Parathyroid adenoma (tissue), 2 donors: ENCODE data around the gene PIK3C3.

Experiments used
- H2AFZ ChIP-seq: fragments of 300-600 bp; sonication (generic); one replicate; pipeline ENCODE4 v1.7.0; 2017; ENCODE audit warnings: antibody characterized with exemption, mild to moderate bottlenecking
- H3K27ac ChIP-seq: fragments of 300-600 bp; sonication (generic); one replicate; pipeline ENCODE4 v1.7.0; 2017
- H3K27me3 ChIP-seq: fragments of 300-600 bp; sonication (generic); one replicate; pipeline ENCODE4 v1.7.0; 2017; ENCODE audit warnings: low read length; ENCODE audit not compliant: control insufficient read depth, insufficient read depth
- H3K36me3 ChIP-seq: fragments of 300-600 bp; sonication (generic); one replicate; pipeline ENCODE4 v1.7.0; 2017; ENCODE audit warnings: low read length; ENCODE audit not compliant: control insufficient read depth, insufficient read depth
- H3K4me1 ChIP-seq: fragments of 300-600 bp; sonication (generic); one replicate; pipeline ENCODE4 v1.7.0; 2017; ENCODE audit warnings: control low read depth
- H3K4me2 ChIP-seq: fragments of 300-600 bp; sonication (generic); one replicate; pipeline ENCODE4 v1.7.0; 2017; ENCODE audit warnings: low read length
- H3K4me3 ChIP-seq: fragments of 300-600 bp; sonication (generic); one replicate; pipeline ENCODE4 v1.7.0; 2017; ENCODE audit warnings: low read depth, low read length
- H3K79me2 ChIP-seq: fragments of 300-600 bp; sonication (generic); one replicate; pipeline ENCODE4 v1.7.0; 2017; ENCODE audit warnings: control low read depth
- H3K9ac ChIP-seq: fragments of 300-600 bp; sonication (generic); one replicate; pipeline ENCODE4 v1.7.0; 2017; ENCODE audit warnings: mild to moderate bottlenecking
- H3K9me3 ChIP-seq: fragments of 300-600 bp; sonication (generic); one replicate; pipeline ENCODE4 v1.7.0; 2017; ENCODE audit warnings: low read length; ENCODE audit not compliant: control insufficient read depth
- TF ChIP-seq, protein P1 (sequence below): fragments of 300-600 bp; sonication (generic); IDR thresholded peaks from one replicate; pipeline ENCODE4 v1.7.0; 2017; ENCODE audit warnings: antibody characterized with exemption, mild to moderate bottlenecking
- donor health status: primary hyperparathyroidism.

PIK3C3 gene

DNA sequence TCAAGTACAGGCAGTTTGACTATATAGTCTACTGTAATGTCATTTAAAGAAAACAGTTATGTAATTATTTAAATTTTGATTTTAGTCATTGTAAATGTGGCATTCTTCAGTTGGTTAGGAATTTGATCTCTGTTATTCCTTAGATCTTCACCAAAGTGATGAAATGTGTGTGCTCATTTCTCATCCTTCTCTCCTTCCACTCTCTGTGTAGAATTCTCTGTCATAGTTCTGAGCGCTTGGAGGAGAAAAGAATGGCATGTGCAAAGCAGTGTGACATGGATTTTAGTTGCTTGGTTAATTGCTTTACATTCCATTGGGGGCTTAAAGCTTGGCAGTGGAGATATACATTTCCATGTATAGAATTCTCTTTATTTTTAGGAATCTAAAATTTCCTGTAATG lies 14.8 kb downstream of the PIK3C3 start:
- Histone ChIP-seq H3K4me1 (no peaks in the 10 kb centered on the region), H3K9ac (no peak overlapping the region), H3K27me3 (no peaks in the 10 kb centered on the region), H3K4me2 (no peak overlapping the region), H3K79me2 (peaks cover 11% of the 10 kb centered on the region), H2AFZ (no peak overlapping the region), H3K27ac (no peak overlapping the region), H3K36me3 (no peaks in the 10 kb centered on the region), H3K9me3 (no peaks in the 10 kb centered on the region), H3K4me3 (no peak overlapping the region)
- TF ChIP-seq, protein P1, sequence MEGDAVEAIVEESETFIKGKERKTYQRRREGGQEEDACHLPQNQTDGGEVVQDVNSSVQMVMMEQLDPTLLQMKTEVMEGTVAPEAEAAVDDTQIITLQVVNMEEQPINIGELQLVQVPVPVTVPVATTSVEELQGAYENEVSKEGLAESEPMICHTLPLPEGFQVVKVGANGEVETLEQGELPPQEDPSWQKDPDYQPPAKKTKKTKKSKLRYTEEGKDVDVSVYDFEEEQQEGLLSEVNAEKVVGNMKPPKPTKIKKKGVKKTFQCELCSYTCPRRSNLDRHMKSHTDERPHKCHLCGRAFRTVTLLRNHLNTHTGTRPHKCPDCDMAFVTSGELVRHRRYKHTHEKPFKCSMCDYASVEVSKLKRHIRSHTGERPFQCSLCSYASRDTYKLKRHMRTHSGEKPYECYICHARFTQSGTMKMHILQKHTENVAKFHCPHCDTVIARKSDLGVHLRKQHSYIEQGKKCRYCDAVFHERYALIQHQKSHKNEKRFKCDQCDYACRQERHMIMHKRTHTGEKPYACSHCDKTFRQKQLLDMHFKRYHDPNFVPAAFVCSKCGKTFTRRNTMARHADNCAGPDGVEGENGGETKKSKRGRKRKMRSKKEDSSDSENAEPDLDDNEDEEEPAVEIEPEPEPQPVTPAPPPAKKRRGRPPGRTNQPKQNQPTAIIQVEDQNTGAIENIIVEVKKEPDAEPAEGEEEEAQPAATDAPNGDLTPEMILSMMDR: no peak

DNA sequence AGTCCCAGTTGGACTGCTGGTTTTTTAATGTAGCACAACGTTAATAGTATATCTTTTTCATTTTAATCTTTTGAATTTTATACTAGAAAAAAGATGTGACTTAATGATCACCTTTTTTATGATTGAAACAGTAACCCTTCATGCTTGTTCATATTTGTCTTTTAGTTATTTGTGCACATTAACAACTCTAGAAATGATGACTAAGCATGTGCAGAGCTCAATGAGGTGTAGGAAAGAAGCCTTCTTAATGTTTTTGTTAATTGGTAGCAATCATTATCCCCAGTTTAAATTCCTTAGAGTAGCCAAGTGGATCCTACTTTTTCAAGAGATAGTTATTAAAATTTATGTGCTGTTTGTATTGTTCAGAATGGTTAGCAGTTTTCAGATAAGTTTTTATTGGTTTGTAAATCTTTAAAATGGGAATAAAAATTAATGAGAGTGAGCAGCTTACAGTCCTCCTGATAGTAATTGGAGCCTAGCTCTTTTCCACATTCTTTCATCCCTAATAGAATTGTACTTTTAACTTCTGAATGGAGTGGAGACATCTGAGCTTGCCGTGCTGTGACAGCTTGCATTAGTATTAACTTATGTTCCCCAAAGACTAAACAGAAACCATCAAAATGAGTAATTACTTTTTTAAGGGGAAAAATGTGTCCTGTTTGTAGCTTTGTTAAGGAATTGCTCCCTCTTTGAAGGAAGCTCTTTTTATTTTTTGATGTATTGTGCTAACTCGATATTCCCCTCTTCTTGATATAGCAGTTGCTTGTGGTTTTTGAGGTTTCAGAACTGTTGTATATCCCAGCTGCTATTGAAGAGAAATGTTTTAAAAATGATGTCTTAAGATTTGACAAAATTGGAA lies 17.3 kb downstream of the PIK3C3 start:
- TF ChIP-seq, protein P1: no peak
- no peak overlapping the region for H3K4me2 ChIP-seq
- no peak overlapping the region for H3K4me3 ChIP-seq
- no peaks in the 10 kb centered on the region for H3K36me3 ChIP-seq
- no peaks in the 10 kb centered on the region for H3K4me1 ChIP-seq
- no peak overlapping the region for H3K9ac ChIP-seq
- H3K27me3 ChIP-seq: no peaks in the 10 kb centered on the region
- no peaks in the 10 kb centered on the region for H3K9me3 ChIP-seq
- H3K79me2 ChIP-seq: peaks cover 5% of the 10 kb centered on the region
- H2AFZ ChIP-seq: no peak overlapping the region
- H3K27ac ChIP-seq: no peak overlapping the region

DNA sequence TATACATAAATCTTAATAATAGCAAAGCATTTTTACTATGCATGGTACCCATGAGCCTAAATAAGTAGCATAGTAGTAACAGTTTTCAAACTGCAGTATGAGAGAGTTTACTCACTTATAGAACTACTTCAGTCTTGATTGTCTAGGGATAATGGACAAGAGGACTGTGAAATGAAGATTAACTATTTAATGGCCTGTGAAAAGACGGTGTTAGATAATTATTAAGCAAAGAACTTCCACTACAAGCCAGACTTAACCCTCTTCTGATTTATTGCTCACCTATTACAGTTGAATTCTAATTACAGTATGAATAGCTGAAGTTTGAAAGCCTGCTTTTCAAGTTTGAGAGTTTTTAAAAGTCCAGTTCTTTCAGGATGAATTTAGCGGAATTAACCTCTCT lies 18.9 kb downstream of the PIK3C3 start:
- Histone ChIP-seq H3K9ac (no peak overlapping the region), H3K27me3 (no peaks in the 10 kb centered on the region), H2AFZ (no peak overlapping the region), H3K79me2 (peaks cover 3% of the 10 kb centered on the region), H3K9me3 (no peaks in the 10 kb centered on the region), H3K4me3 (no peak overlapping the region), H3K36me3 (no peaks in the 10 kb centered on the region), H3K4me1 (no peaks in the 10 kb centered on the region), H3K27ac (no peak overlapping the region), H3K4me2 (no peak overlapping the region)
- TF ChIP-seq, protein P1: no peak

DNA sequence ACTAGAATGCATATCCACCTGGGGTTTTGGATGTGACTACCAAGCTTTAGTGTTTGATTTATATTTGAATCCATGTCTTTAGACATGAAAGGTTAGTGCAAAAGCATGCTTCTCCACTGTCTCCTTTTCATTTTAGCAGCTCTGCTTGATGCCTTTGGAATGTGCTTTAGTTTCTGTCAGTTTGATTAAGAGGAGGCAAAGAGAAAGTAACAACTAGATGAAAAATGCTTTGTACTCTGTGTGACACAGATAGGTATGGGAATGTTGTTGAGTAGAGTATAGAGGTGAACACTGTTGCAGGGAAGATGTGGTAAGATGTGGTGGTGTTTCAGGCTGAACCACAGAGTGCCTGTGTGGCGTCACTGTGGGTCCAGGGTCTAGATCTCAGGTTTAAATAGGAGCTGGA lies 19.8 kb downstream of the PIK3C3 start:
- H3K27ac ChIP-seq: no peak overlapping the region
- H3K36me3 ChIP-seq: no peaks in the 10 kb centered on the region
- no peak overlapping the region for H2AFZ ChIP-seq
- H3K27me3 ChIP-seq: no peaks in the 10 kb centered on the region
- H3K9ac ChIP-seq: no peak overlapping the region
- no peaks in the 10 kb centered on the region for H3K4me1 ChIP-seq
- H3K4me2 ChIP-seq: no peak overlapping the region
- H3K9me3 ChIP-seq: no peaks in the 10 kb centered on the region
- peaks cover 3% of the 10 kb centered on the region for H3K79me2 ChIP-seq
- no peak overlapping the region for H3K4me3 ChIP-seq
- TF ChIP-seq, protein P1: no peak

DNA sequence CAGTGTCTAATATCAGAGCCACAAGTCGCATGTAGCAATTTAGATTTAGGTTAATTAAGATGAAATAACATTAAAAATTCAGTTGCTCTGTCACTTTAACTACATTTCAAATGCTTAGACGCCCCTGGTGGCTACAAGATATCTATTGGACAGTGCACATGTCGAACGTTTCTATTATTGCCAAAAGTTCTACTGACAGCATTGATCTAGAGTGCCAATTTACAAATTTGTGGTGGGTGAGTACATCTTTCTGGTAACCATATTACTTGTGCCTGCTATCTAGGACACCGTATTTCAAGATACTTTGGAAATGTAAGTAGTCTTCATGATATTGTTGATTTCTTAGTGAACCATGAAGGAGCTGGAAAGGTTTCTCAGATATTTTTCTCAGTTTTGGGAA lies 20.2 kb downstream of the PIK3C3 start:
- Histone ChIP-seq H3K79me2 (peaks cover 3% of the 10 kb centered on the region), H3K4me3 (no peak overlapping the region), H3K4me1 (no peaks in the 10 kb centered on the region), H2AFZ (no peak overlapping the region), H3K4me2 (no peak overlapping the region), H3K36me3 (no peaks in the 10 kb centered on the region), H3K27me3 (no peaks in the 10 kb centered on the region), H3K9me3 (no peaks in the 10 kb centered on the region), H3K27ac (no peak overlapping the region), H3K9ac (no peak overlapping the region)
- TF ChIP-seq, protein P1: no peak
